Gastrocnemius medialis (tissue), 4 donors: ENCODE results near the gene C9orf78.

Experiments used
- CTCF ChIP-seq, 5 experiments: fragments of 450-650 bp in 3 of 5; fragments of 200-600 bp in 2 of 5; sonication (generic) in 2 of 5; IDR thresholded peaks in 4 of 5; conservative IDR thresholded peaks in 1 of 5; 1 replicate in 4 of 5; 2 replicates in 1 of 5; pipeline ENCODE4 v1.5.1; 2016 to 2019; ENCODE audit warnings: antibody characterized with exemption in 5 of 5, mild to moderate bottlenecking in 3 of 5, moderate library complexity in 3 of 5
- POLR2A ChIP-seq, 2 donors: fragments of 450-650 bp; IDR thresholded peaks; one replicate each; pipeline ENCODE4 v1.6.1; 2017; ENCODE audit warnings: antibody characterized with exemption in 2 of 2, mild to moderate bottlenecking in 2 of 2, moderate library complexity in 2 of 2

- TF ChIP-seq CTCF (IDR thresholded peaks at IDR 0.05 in 4 of 5, conservative IDR thresholded peaks at IDR 0.05 in 1 of 5) (no peak), POLR2A (IDR thresholded peaks at IDR 0.05) (no peak)
Observed at GRCh38 chr9:129852579-129852978, 17.5 kb upstream of the C9orf78 start.
